Endothelial cell of umbilical vein (primary cell): ENCODE measurements around the gene CLBA1. TPM values are rescaled to one million over a fixed set of nuclear protein-coding genes. Genes with fewer than 3 reads are reported as not detected.
A peak's percentile ranks its signal among the peaks of the same experiment; 100 is the strongest.

Experiments
- BruUV-seq: library from RNA; stranded (reverse); fragments of 400-500 nt; replicated peaks from 2 replicates; lab custom pipeline; 2021; lab: Mats Ljungman, UMichigan
- CTCF ChIA-PET: fragments of 300-600, 350-600 bp; sonication (Branson Sonifier 250); formaldehyde crosslinking; loops from one replicate; lab custom pipeline; 2021; ENCODE audit warnings: antibody characterized with exemption, inconsistent platforms; lab: Charles Lee
- POLR2A ChIA-PET: fragments of 300-600, 350-600 bp; sonication (Branson Sonifier 250); formaldehyde crosslinking; loops from one replicate; lab custom pipeline; 2021; ENCODE audit warnings: antibody characterized with exemption, inconsistent platforms; lab: Charles Lee
- DNase-seq: peaks from one replicate; pipeline ENCODE4 v3.0.0-alpha.2; 2011; ENCODE audit warnings: low read depth, low spot score
- FAIRE-seq: peaks from 2 replicates; lab custom pipeline; 2011; peaks lifted over from hg19 to GRCh38; lab: Jason Lieb, UNC
- H2AFZ ChIP-seq: 2 replicates; pipeline ENCODE4 v1.6.0; 2012; ENCODE audit warnings: low read depth, low read length, control low read depth, inconsistent platforms
- H3K27ac ChIP-seq: 2 replicates; pipeline ENCODE4 v1.5.1; 2011; ENCODE audit warnings: low read depth, mild to moderate bottlenecking, control low read depth, low read length, moderate library complexity; ENCODE audit not compliant: insufficient read depth
- H3K27me3 ChIP-seq, 2 experiments: 2 replicates each; pipeline versions ENCODE4 v1.6.0 to v1.6.1; 2011; ENCODE audit warnings: low read length in 2 of 2, mixed read lengths in 1 of 2; ENCODE audit not compliant: control insufficient read depth in 2 of 2, insufficient read depth in 2 of 2
- H3K36me3 ChIP-seq, 2 experiments: 2 replicates in 1 of 2; 3 replicates in 1 of 2; pipeline ENCODE4 v1.5.1; 2011; ENCODE audit warnings: low read length in 2 of 2, mild to moderate bottlenecking in 1 of 2, moderate library complexity in 1 of 2; ENCODE audit not compliant: control insufficient read depth in 2 of 2, insufficient read depth in 2 of 2; ENCODE audit errors: extremely low read depth in 1 of 2
- H3K4me1 ChIP-seq: 3 replicates; pipeline ENCODE4 v1.5.1; 2011; ENCODE audit warnings: mild to moderate bottlenecking, low read length; ENCODE audit not compliant: control insufficient read depth, insufficient read depth; ENCODE audit errors: extremely low read depth
- H3K4me2 ChIP-seq: 2 replicates; pipeline ENCODE4 v1.6.1; 2011; ENCODE audit warnings: low read length, control low read depth, mixed read lengths; ENCODE audit not compliant: insufficient read depth
- H3K4me3 ChIP-seq, 3 experiments: fragments of 200-600 bp in 1 of 3; sonication (generic), shearing (Covaris generic) in 1 of 3; replicated peaks in 1 of 3; 2 replicates each; pipeline ENCODE4 v1.5.1; 2011 to 2016; ENCODE audit warnings: control low read depth in 3 of 3, low read length in 3 of 3, mild to moderate bottlenecking in 2 of 3, inconsistent platforms in 1 of 3, low read depth in 1 of 3, moderate library complexity in 1 of 3; ENCODE audit not compliant: insufficient read depth in 1 of 3
- H3K79me2 ChIP-seq: 2 replicates; pipeline ENCODE4 v1.6.0; 2012; ENCODE audit warnings: low read length, inconsistent platforms; ENCODE audit not compliant: control insufficient read depth, insufficient read depth
- H3K9ac ChIP-seq: replicated peaks from 2 replicates; pipeline ENCODE3; 2011; ENCODE audit warnings: low read length, control low read depth; ENCODE audit not compliant: insufficient read depth; ENCODE audit errors: extremely low read depth
- H3K9me1 ChIP-seq: replicated peaks from 3 replicates; pipeline ENCODE4 v1.6.0; 2011; ENCODE audit warnings: mild to moderate bottlenecking, low read length; ENCODE audit not compliant: control insufficient read depth, insufficient read depth; ENCODE audit errors: extremely low read depth
- H3K9me3 ChIP-seq: replicated peaks from 2 replicates; pipeline ENCODE4 v1.5.1; 2012; ENCODE audit warnings: low read length, inconsistent platforms; ENCODE audit not compliant: control insufficient read depth, insufficient read depth
- H4K20me1 ChIP-seq: replicated peaks from 2 replicates; pipeline ENCODE3; 2011; ENCODE audit warnings: mild to moderate bottlenecking, low read length; ENCODE audit not compliant: control insufficient read depth, insufficient read depth; ENCODE audit errors: extremely low read depth
- EZH2 ChIP-seq: IDR thresholded peaks from 2 replicates; pipeline ENCODE4 v1.6.1; 2012; ENCODE audit warnings: borderline replicate concordance, low read depth, mild to moderate bottlenecking, moderate library complexity, low read length, inconsistent platforms; ENCODE audit not compliant: severe bottlenecking
- FOS ChIP-seq: IDR thresholded peaks from 2 replicates; pipeline ENCODE4 v1.6.1; 2011; ENCODE audit warnings: mild to moderate bottlenecking, low read length, moderate library complexity, borderline replicate concordance; ENCODE audit not compliant: insufficient read depth
- GATA2 ChIP-seq: IDR thresholded peaks from 2 replicates; pipeline ENCODE4 v1.7.0; 2011; ENCODE audit warnings: low read depth, mild to moderate bottlenecking, moderate library complexity, mixed read lengths, low read length; ENCODE audit not compliant: insufficient read length, insufficient read depth
- JUN ChIP-seq: IDR thresholded peaks from 2 replicates; pipeline ENCODE4 v1.6.1; 2011; ENCODE audit warnings: borderline replicate concordance, low read depth; ENCODE audit not compliant: insufficient read length, insufficient read depth
- MYC ChIP-seq: IDR thresholded peaks from one replicate; pipeline ENCODE4 v1.6.1; 2011; ENCODE audit warnings: mild to moderate bottlenecking, low read depth, low read length
- POLR2A ChIP-seq: IDR thresholded peaks from 2 replicates; pipeline ENCODE4 v1.6.1; 2012; ENCODE audit warnings: low read depth, mild to moderate bottlenecking, control low read depth, low read length
- POLR2AphosphoS5 ChIP-seq: IDR thresholded peaks from 2 replicates; pipeline ENCODE4 v1.6.1; 2012; ENCODE audit warnings: low read depth, mild to moderate bottlenecking, control low read depth, low read length, moderate library complexity; ENCODE audit not compliant: insufficient read depth
- dilution Hi-C: fragments of 300-500 bp; cut with MboI; formaldehyde crosslinking; loops from one replicate; pipeline ENCODE4 v1.15.0; 2019; ENCODE audit warnings: low sequenced_read_pairs; ENCODE audit not compliant: extremely low pct_ligation_motif_present
- intact Hi-C: fragments of 100-400 bp; cut with micrococcal nuclease; formaldehyde crosslinking; loops from one replicate; pipeline ENCODE4 v1.10.0; 2022
- polyA plus RNA-seq, 4 experiments: library from polyadenylated mRNA; depleted of rRNA in 3 of 4; stranded (reverse) in 3 of 4; unstranded in 1 of 4; fragments of >200 nt; gene quantifications; 2 replicates each; pipeline versions ENCODE4 v1.2.1 to v1.2.3, GENCODE V29; 2011 to 2012; ENCODE audit warnings: missing spikeins in 1 of 4
- total RNA-seq: library from RNA; stranded (reverse); gene quantifications from 2 replicates; pipeline ENCODE4 v1.2.3, GENCODE V29; 2021
- TF ChIP-seq, protein P1 (sequence below), 2 donors: IDR thresholded peaks; 1 replicate in 1 of 2; 2 replicates in 1 of 2; pipeline ENCODE4 v1.5.1; 2011; ENCODE audit warnings: low read length in 2 of 2, mild to moderate bottlenecking in 2 of 2, moderate library complexity in 2 of 2, control low read depth in 1 of 2, inconsistent platforms in 1 of 2, low read depth in 1 of 2; ENCODE audit not compliant: insufficient read depth in 1 of 2; ENCODE audit errors: extremely low read depth in 1 of 2
- TF ChIP-seq, protein P2 (sequence below): IDR thresholded peaks from 2 replicates; pipeline ENCODE4 v1.6.1; 2011; ENCODE audit not compliant: insufficient read depth, insufficient read length

CLBA1 gene
- total and polyA plus RNA-seq, 2 donors (not counting 3 experiments of a cell fraction or from before 2014, with no cell fraction given), result 5.2 to 5.3 TPM

DNA sequence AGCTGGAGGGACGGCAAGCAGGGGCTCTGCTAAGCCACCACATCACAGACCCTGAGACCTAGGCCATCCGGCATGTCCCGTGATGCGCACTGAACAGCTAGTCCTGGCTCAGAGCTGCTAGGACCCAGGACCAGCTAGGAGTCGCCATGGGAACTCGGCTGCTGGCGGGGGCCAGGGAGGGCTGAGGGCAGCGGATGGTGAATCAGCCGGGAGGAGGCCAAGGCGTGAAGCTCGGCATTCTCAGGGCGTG, 12.5 kb upstream of the CLBA1 start:
- Histone ChIP-seq H4K20me1 (no peaks in the 10 kb centered on the region), H3K79me2 (peaks cover 16% of the 10 kb centered on the region), H3K9me3 (no peaks in the 10 kb centered on the region), H3K4me2 (no peak overlapping the region), H3K9me1 (no peaks in the 10 kb centered on the region), H2AFZ (no peak overlapping the region), H3K9ac (peak overlapping the region; percentile 48), H3K4me1 (peaks cover 66% of the 10 kb centered on the region), H3K27ac (peak overlapping the region; percentile 89), H3K4me3 (no peak overlapping the region), H3K27me3 (no peaks in the 10 kb centered on the region), H3K36me3 (no peaks in the 10 kb centered on the region)
- BruUV-seq, result no TSS peak
- dilution Hi-C loops (no loop called here), intact Hi-C loops (loop anchor here (2.0 to 10.0 kb wide), 3 partner anchors 48 to 208 kb away; partner anchors contain the start of genes CDCA4 and JAG2)
- TF ChIP-seq MYC, result no peak
- TF ChIP-seq, protein P1, sequence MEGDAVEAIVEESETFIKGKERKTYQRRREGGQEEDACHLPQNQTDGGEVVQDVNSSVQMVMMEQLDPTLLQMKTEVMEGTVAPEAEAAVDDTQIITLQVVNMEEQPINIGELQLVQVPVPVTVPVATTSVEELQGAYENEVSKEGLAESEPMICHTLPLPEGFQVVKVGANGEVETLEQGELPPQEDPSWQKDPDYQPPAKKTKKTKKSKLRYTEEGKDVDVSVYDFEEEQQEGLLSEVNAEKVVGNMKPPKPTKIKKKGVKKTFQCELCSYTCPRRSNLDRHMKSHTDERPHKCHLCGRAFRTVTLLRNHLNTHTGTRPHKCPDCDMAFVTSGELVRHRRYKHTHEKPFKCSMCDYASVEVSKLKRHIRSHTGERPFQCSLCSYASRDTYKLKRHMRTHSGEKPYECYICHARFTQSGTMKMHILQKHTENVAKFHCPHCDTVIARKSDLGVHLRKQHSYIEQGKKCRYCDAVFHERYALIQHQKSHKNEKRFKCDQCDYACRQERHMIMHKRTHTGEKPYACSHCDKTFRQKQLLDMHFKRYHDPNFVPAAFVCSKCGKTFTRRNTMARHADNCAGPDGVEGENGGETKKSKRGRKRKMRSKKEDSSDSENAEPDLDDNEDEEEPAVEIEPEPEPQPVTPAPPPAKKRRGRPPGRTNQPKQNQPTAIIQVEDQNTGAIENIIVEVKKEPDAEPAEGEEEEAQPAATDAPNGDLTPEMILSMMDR (IDR thresholded peaks at IDR 0.05; ENCODE audit: extremely low read depth in 1 of 2, insufficient read depth in 1 of 2, low read depth in 1 of 2, low read length in 2 of 2), result no peak
- no peak for TF ChIP-seq POLR2AphosphoS5
- peak; percentile 99 for TF ChIP-seq FOS
- TF ChIP-seq GATA2, result no peak
- TF ChIP-seq JUN, result peak; percentile 86
- TF ChIP-seq EZH2, result no peak
- no peak for TF ChIP-seq POLR2A
- TF ChIP-seq, protein P2, sequence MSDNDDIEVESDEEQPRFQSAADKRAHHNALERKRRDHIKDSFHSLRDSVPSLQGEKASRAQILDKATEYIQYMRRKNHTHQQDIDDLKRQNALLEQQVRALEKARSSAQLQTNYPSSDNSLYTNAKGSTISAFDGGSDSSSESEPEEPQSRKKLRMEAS, result peak; percentile 4
- FAIRE-seq (peak; percentile 99), DNase-seq (peak; percentile 91)
- ChIA-PET CTCF (interaction anchor here (0.6 to 4.7 kb wide), 12 partner anchors 13 to 508 kb away, joined by 3 to 97 read pairs (median 4); partner anchors contain the start of genes CDCA4 and CLBA1), POLR2A (interaction anchor here (1.8 kb wide), 1 partner anchor 48 kb away, joined by 7 read pairs; the partner anchor contains the start of gene CDCA4)
